Gastroesophageal sphincter (tissue), 3 donors: ENCODE measurements around the gene FAM228B.

Experiments used
- CTCF ChIP-seq, 4 experiments: fragments of 200-600 bp in 2 of 4; fragments of 450-650 bp in 2 of 4; sonication (generic) in 1 of 4; IDR thresholded peaks; one replicate each; pipeline ENCODE4 v1.5.1; 2017 to 2019; ENCODE audit warnings: antibody characterized with exemption in 4 of 4, mild to moderate bottlenecking in 2 of 4, moderate library complexity in 2 of 4
- POLR2A ChIP-seq, 2 donors: fragments of 450-650 bp; IDR thresholded peaks; one replicate each; pipeline ENCODE4 v1.6.1; 2017; ENCODE audit warnings: antibody characterized with exemption in 2 of 2, mild to moderate bottlenecking in 2 of 2, moderate library complexity in 1 of 2
- POLR2AphosphoS5 ChIP-seq: sonication (generic); formaldehyde crosslinking; IDR thresholded peaks from one replicate; pipeline ENCODE4 v1.6.1; 2017; ENCODE audit warnings: antibody characterized with exemption

GRCh38 chr2:24082787-24083566 is 40.3 kb upstream of the FAM228B start:
- TF ChIP-seq POLR2A (IDR thresholded peaks at IDR 0.05) (no peak), CTCF (IDR thresholded peaks at IDR 0.05) (no peak), POLR2AphosphoS5 (no peak)
